Heart left ventricle (tissue), 16 donors: Measurements from ENCODE around the gene PPA1. TPM values are rescaled to one million over a fixed set of nuclear protein-coding genes. Genes with fewer than 3 reads are reported as not detected.

Experiments
- ATAC-seq, 4 donors: fragments of 200-7000 bp; cut with Tn5 transposase; one replicate each; pipeline ENCODE4 v1.9.1; 2020 to 2022; ENCODE audit warnings: moderate library complexity in 4 of 4, mild to moderate bottlenecking in 3 of 4, moderate number of reproducible peaks in 1 of 4
- DNase-seq, 5 donors: peaks; one replicate each; pipeline ENCODE4 v3.0.0-alpha.2; 2020
- H3K27ac ChIP-seq, 12 donors: fragments of 200-600 bp; sonication (generic) in 4 of 12; one replicate each; pipeline versions ENCODE4 v1.5.0 to v1.8.0; 2016 to 2022; ENCODE audit warnings: mild to moderate bottlenecking in 2 of 12
- H3K27me3 ChIP-seq, 9 donors: fragments of 200-600 bp; sonication (generic) in 2 of 9; one replicate each; pipeline versions ENCODE4 v1.5.1 to v1.8.0; 2016 to 2022; ENCODE audit warnings: mild to moderate bottlenecking in 3 of 9
- H3K36me3 ChIP-seq, 9 donors: fragments of 200-600 bp; sonication (generic) in 2 of 9; one replicate each; pipeline versions ENCODE4 v1.5.0 to v1.8.0; 2018 to 2022; ENCODE audit warnings: mild to moderate bottlenecking in 2 of 9
- H3K4me1 ChIP-seq, 12 donors: fragments of 200-600 bp; sonication (generic) in 4 of 12; one replicate each; pipeline versions ENCODE4 v1.5.0 to v1.8.0; 2016 to 2022; ENCODE audit warnings: mild to moderate bottlenecking in 3 of 12
- H3K4me3 ChIP-seq, 12 donors: fragments of 200-600 bp; sonication (generic) in 4 of 12; one replicate each; pipeline versions ENCODE4 v1.5.0 to v1.8.0; 2017 to 2022; ENCODE audit warnings: mild to moderate bottlenecking in 9 of 12, moderate library complexity in 4 of 12
- H3K9me3 ChIP-seq, 12 donors: fragments of 200-600 bp; sonication (generic) in 4 of 12; one replicate each; pipeline versions ENCODE4 v1.5.0 to v1.8.0; 2016 to 2022; ENCODE audit warnings: mild to moderate bottlenecking in 1 of 12
- POLR2A ChIP-seq, 2 donors: fragments of 450-650 bp; IDR thresholded peaks; one replicate each; pipeline ENCODE4 v1.6.1; 2017; ENCODE audit warnings: antibody characterized with exemption in 2 of 2, mild to moderate bottlenecking in 2 of 2, moderate library complexity in 2 of 2
- WGBS, 4 donors: extraction: QIAGEN DNeasy Blood & Tissue Kit in 2 of 4; methylation state at CpG; one replicate each; pipeline versions ENCODE4 v1.1.5 to v1.1.7; 2013 to 2018; 5-methylcytosine and 5-hydroxymethylcytosine counted together
- intact Hi-C, 10 donors: fragments of 100-400 bp; cut with DNase I; formaldehyde crosslinking; loops; one replicate each; pipeline versions ENCODE4 v1.11.1 to v1.14.2; 2022
- polyA plus RNA-seq, 2 donors: library from polyadenylated mRNA; stranded (reverse); fragments of 200-250 nt; gene quantifications; one replicate each; pipeline ENCODE4 v1.2.3, GENCODE V29; 2013
- total RNA-seq, 9 donors: library from RNA; depleted of rRNA in 2 of 9; stranded (reverse); fragments of >200 nt in 2 of 9; fragmentation: NEBNext Ultra II Directional in 3 of 9; extraction: Animal tissue kit (Norgen Biotek cat#: 25700) in 3 of 9; gene quantifications; one replicate each; pipeline versions ENCODE4 v1.1.0 to v1.2.4, GENCODE V29; 2016 to 2023
- TF ChIP-seq, protein P1 (sequence below), 12 donors: fragments of 200-600 bp; sonication (generic) in 4 of 12; IDR thresholded peaks; one replicate each; pipeline versions ENCODE4 v1.5.0 to v1.8.0; 2018 to 2022; ENCODE audit warnings: antibody characterized with exemption in 12 of 12, mild to moderate bottlenecking in 5 of 12
- donor health status: ischemic (EF 13 %, LVEDD 7.1; RV severe dilation, severe dysfunction).
- donor health status: healthy with polysubstance abuse.
- donor health status: DM: no; HTN: yes; CAD: no.
- donor health status: DM: no; HTN: no; CAD: no.
- donor health status: ischemic (EF 25% LVEDD 6.9; RV normal size, moderate dysfunction).
- donor health status: ischemic (EF 25% LVEDD 5.7; RV mildly dilated, moderate dysfunction).
- donor health status: healthy.
- donor health status: DM: yes; HTN: yes; CAD: no.
- donor health status: ischemic (EF 35%, LVEDD 5.7; RV mildly dilated, moderate dysfunction).
- donor health status: nonischemic (EF 11% LVEDD 7.7; RV severe dilation, severe dysfunction).
- donor health status: DM: yes; HTN: yes; CAD: no.
- donor health status: PGD.
- donor health status: ischemic (EF 29% LVEDD 5.4; RV normal size, mild dysfunction).
- donor health status: nonischemic (EF 23%, LVEDD 6.1; RV moderate dilation, normal function).

PPA1 gene
- total and polyA plus RNA-seq, 11 donors = 61.1 to 151 (median 84.1) TPM

- Histone ChIP-seq H3K4me3 (no peak overlapping the region), H3K27me3 (peaks cover 0 to 8% (median 0%) of the 10 kb centered on the region in 9 donors), H3K9me3 (peaks cover 0 to 4% (median 0%) of the 10 kb centered on the region in 12 donors), H3K27ac (no peak overlapping the region), H3K36me3 (no peaks in the 10 kb centered on the region), H3K4me1 (peaks cover 0 to 32% (median 3%) of the 10 kb centered on the region in 12 donors)
- TF ChIP-seq, protein P1, sequence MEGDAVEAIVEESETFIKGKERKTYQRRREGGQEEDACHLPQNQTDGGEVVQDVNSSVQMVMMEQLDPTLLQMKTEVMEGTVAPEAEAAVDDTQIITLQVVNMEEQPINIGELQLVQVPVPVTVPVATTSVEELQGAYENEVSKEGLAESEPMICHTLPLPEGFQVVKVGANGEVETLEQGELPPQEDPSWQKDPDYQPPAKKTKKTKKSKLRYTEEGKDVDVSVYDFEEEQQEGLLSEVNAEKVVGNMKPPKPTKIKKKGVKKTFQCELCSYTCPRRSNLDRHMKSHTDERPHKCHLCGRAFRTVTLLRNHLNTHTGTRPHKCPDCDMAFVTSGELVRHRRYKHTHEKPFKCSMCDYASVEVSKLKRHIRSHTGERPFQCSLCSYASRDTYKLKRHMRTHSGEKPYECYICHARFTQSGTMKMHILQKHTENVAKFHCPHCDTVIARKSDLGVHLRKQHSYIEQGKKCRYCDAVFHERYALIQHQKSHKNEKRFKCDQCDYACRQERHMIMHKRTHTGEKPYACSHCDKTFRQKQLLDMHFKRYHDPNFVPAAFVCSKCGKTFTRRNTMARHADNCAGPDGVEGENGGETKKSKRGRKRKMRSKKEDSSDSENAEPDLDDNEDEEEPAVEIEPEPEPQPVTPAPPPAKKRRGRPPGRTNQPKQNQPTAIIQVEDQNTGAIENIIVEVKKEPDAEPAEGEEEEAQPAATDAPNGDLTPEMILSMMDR (IDR thresholded peaks at IDR 0.05) = no peak
- TF ChIP-seq POLR2A (IDR thresholded peaks at IDR 0.05) = no peak
- WGBS, 4 donors = 76 to 94% (median 82%) methylated on average over 3 of the region's 3 CpGs
- intact Hi-C loops = loop anchor here in 2 of 10 donors (5.0 to 10.0 kb wide), 4 partner anchors 47 to 85 kb away; no protein-coding TSS in a partner anchor
- ATAC-seq (no peak), DNase-seq (no peak)
Measured at GRCh38 chr10:70277396-70278030, 44.3 kb upstream of the PPA1 start.

DNA sequence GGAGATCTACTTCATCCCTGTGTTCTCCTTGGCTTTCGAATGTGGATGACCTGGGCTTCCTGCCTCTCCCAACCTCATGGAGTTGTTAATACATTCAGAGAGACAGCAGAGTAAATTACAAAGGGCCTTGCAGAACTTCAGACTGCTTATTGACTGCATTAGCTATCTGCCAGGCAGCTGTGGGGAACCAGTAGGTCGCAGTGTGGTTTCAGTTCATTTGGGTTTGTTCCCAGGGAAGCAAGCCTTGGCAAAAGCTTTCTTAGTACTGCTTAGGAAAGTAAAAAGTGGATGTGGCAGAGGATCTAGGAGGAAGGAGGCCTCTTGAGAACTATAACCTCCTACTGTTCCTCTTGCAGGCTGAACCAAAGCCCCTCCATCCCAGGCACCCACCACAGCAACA, 41.4 kb upstream of the PPA1 start:
- intact Hi-C loops = loop anchor here in 6 of 10 donors (5.0 to 10.0 kb wide), 6 partner anchors 47 to 88 kb away; no protein-coding TSS in a partner anchor
- Histone ChIP-seq H3K9me3 (peaks cover 0 to 4% (median 0%) of the 10 kb centered on the region in 12 donors), H3K4me3 (no peak overlapping the region), H3K27ac (peak overlapping the region in 2 of 12 donors; percentile 9 to 17), H3K4me1 (peaks cover 0 to 16% (median 5%) of the 10 kb centered on the region in 12 donors), H3K27me3 (no peaks in the 10 kb centered on the region), H3K36me3 (no peaks in the 10 kb centered on the region)
- peak in 3 of 4 donors; percentile 42 to 60 (median 53) for ATAC-seq
- DNase-seq = peak in 2 of 5 donors; percentile 36 to 40
- 45 to 83% (median 64%) methylated on average over 2 of the region's 2 CpGs for WGBS, 4 donors
- TF ChIP-seq POLR2A (IDR thresholded peaks at IDR 0.05) = no peak
- TF ChIP-seq, protein P1 (IDR thresholded peaks at IDR 0.05) = peak in 2 of 12 donors; percentile 15 to 29

GRCh38 chr10:70272925-70273316, 39.7 kb upstream of the PPA1 start:
- TF ChIP-seq POLR2A (IDR thresholded peaks at IDR 0.05) = no peak
- TF ChIP-seq, protein P1 (IDR thresholded peaks at IDR 0.05) = peak; percentile 29 to 64 (median 54)
- H3K4me3 ChIP-seq = no peak overlapping the region
- H3K9me3 ChIP-seq = peaks cover 0 to 4% (median 0%) of the 10 kb centered on the region in 12 donors
- no peaks in the 10 kb centered on the region for H3K27me3 ChIP-seq
- H3K4me1 ChIP-seq = peaks cover 0 to 16% (median 5%) of the 10 kb centered on the region in 12 donors
- ATAC-seq (peak in 2 of 4 donors; percentile 16 to 45), DNase-seq (no peak)
- WGBS, 4 donors = 19 to 31% (median 25%) methylated on average over 4 of the region's 4 CpGs
- H3K36me3 ChIP-seq = no peaks in the 10 kb centered on the region
- no peak overlapping the region for H3K27ac ChIP-seq
- intact Hi-C loops = loop anchor here in 7 of 10 donors (2.0 to 10.0 kb wide), 7 partner anchors 46 to 92 kb away; no protein-coding TSS in a partner anchor
